Prostate gland (tissue), 2 donors: Measurements from ENCODE around the gene SOHLH1.

Experiments
- POLR2A ChIP-seq: fragments of 450-650 bp; IDR thresholded peaks from one replicate; pipeline ENCODE4 v1.6.1; 2016; ENCODE audit warnings: antibody characterized with exemption, mild to moderate bottlenecking
- POLR2AphosphoS5 ChIP-seq: sonication (generic); formaldehyde crosslinking; IDR thresholded peaks from one replicate; pipeline ENCODE4 v1.6.1; 2017; ENCODE audit warnings: antibody characterized with exemption
- TF ChIP-seq, protein P1 (sequence below), 4 experiments: fragments of 200-600 bp in 2 of 4; fragments of 450-650 bp in 2 of 4; sonication (generic) in 2 of 4; IDR thresholded peaks; 1 replicate in 3 of 4; 2 replicates in 1 of 4; pipeline ENCODE4 v1.5.1; 2016 to 2019; ENCODE audit warnings: antibody characterized with exemption in 4 of 4, mild to moderate bottlenecking in 2 of 4, moderate library complexity in 2 of 4

DNA sequence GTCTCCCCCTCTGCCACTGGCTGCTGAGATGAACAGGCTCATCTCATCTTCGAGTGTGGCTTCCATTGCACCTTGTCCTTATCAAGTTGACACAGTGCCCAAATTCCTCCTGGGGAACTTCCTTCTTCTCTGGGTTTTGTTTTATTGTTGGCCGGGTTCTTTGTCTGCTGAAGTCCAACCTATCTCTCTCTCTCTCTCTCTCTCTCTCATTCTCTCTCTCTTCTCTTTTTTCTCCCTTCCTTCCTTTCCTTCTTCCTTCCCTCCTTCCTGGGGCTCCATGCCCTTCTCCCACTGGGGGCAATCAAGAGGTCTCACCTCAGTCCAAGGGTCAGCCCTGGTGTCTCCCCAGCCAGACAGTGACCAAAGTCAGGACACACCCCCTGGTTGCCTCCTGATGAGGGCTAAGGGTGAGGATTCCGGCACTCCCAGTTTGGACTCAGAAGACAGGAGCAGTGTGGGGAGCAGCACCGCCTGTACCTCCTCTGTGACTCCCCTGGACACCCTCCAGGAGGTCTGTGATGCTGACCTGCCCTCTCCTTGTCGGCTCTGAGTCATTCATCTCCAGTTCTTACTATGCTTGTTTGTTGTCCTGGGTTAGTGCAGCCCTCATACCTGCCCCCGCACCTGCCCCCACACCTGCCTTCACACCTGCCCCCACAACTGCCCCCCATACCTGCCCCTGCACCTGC is 33.4 kb upstream of the SOHLH1 start:
- TF ChIP-seq, protein P1, sequence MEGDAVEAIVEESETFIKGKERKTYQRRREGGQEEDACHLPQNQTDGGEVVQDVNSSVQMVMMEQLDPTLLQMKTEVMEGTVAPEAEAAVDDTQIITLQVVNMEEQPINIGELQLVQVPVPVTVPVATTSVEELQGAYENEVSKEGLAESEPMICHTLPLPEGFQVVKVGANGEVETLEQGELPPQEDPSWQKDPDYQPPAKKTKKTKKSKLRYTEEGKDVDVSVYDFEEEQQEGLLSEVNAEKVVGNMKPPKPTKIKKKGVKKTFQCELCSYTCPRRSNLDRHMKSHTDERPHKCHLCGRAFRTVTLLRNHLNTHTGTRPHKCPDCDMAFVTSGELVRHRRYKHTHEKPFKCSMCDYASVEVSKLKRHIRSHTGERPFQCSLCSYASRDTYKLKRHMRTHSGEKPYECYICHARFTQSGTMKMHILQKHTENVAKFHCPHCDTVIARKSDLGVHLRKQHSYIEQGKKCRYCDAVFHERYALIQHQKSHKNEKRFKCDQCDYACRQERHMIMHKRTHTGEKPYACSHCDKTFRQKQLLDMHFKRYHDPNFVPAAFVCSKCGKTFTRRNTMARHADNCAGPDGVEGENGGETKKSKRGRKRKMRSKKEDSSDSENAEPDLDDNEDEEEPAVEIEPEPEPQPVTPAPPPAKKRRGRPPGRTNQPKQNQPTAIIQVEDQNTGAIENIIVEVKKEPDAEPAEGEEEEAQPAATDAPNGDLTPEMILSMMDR (IDR thresholded peaks at IDR 0.05), result no peak
- TF ChIP-seq POLR2A (no peak), POLR2AphosphoS5 (no peak)
